ENCODE results near the gene LIMCH1.

The LIMCH1 gene

GRCh38 chr4:41572956-41573355 is 35.0 kb downstream of the LIMCH1 start:
- ATAC-seq, result no peak
- H3K4me1 Mint-ChIP-seq, result no peaks in the 10 kb centered on the region
- H3K4me3 Mint-ChIP-seq, result no peak overlapping the region

GRCh38 chr4:41573502-41574001 is 35.6 kb downstream of the LIMCH1 start:
- no peaks in the 10 kb centered on the region for H3K4me1 Mint-ChIP-seq
- DNase-seq (no peak), ATAC-seq (no peak)
- no peak overlapping the region for H3K27ac Mint-ChIP-seq
- no peaks in the 10 kb centered on the region for H3K27me3 Mint-ChIP-seq
- no peak overlapping the region for H3K4me3 Mint-ChIP-seq
- no peaks in the 10 kb centered on the region for H3K9me3 Mint-ChIP-seq

More at GRCh38 chr4:41572956-41573355, 35.0 kb downstream of the LIMCH1 start:
- Mint-ChIP-seq H3K9me3 (no peaks in the 10 kb centered on the region), H3K27ac (no peak overlapping the region), H3K27me3 (no peaks in the 10 kb centered on the region)
- no peak for DNase-seq

- H3K4me3 Mint-ChIP-seq, result no peak overlapping the region
Measured at GRCh38 chr4:41575207-41575606, 37.2 kb downstream of the LIMCH1 start.

GRCh38 chr4:41575665-41576064 is 37.7 kb downstream of the LIMCH1 start:
- DNase-seq (no peak), ATAC-seq (no peak)
- no peaks in the 10 kb centered on the region for H3K4me1 Mint-ChIP-seq
- no peak overlapping the region for H3K4me3 Mint-ChIP-seq
- H3K27me3 Mint-ChIP-seq, result no peaks in the 10 kb centered on the region
- H3K9me3 Mint-ChIP-seq, result no peaks in the 10 kb centered on the region
- no peak overlapping the region for H3K27ac Mint-ChIP-seq

More at GRCh38 chr4:41575207-41575606, 37.2 kb downstream of the LIMCH1 start:
- H3K4me1 Mint-ChIP-seq, result no peaks in the 10 kb centered on the region
- H3K9me3 Mint-ChIP-seq, result no peaks in the 10 kb centered on the region
- no peak for DNase-seq
- ATAC-seq, result no peak
- H3K27me3 Mint-ChIP-seq, result no peaks in the 10 kb centered on the region
- no peak overlapping the region for H3K27ac Mint-ChIP-seq

GRCh38 chr4:41579043-41579442 is 41.1 kb downstream of the LIMCH1 start:
- H3K27ac Mint-ChIP-seq, result no peak overlapping the region
- H3K4me1 Mint-ChIP-seq, result no peaks in the 10 kb centered on the region
- DNase-seq (no peak), ATAC-seq (no peak)
- H3K4me3 Mint-ChIP-seq, result no peak overlapping the region
- H3K9me3 Mint-ChIP-seq, result peaks cover 0 to 2% of the 10 kb centered on the region in 2 donors
- no peaks in the 10 kb centered on the region for H3K27me3 Mint-ChIP-seq

GRCh38 chr4:41579526-41579925 is 41.6 kb downstream of the LIMCH1 start:
- peaks cover 0 to 7% of the 10 kb centered on the region in 2 donors for H3K9me3 Mint-ChIP-seq
- H3K4me3 Mint-ChIP-seq, result no peak overlapping the region
- DNase-seq, result no peak
- no peaks in the 10 kb centered on the region for H3K27me3 Mint-ChIP-seq
- ATAC-seq, result no peak
- H3K27ac Mint-ChIP-seq, result peak overlapping the region in 1 of 2 donors; percentile 81
- H3K4me1 Mint-ChIP-seq, result no peaks in the 10 kb centered on the region

GRCh38 chr4:41580007-41580406 is 42.0 kb downstream of the LIMCH1 start:
- Mint-ChIP-seq H3K27me3 (no peaks in the 10 kb centered on the region), H3K9me3 (peaks cover 0 to 12% of the 10 kb centered on the region in 2 donors), H3K4me1 (no peaks in the 10 kb centered on the region), H3K27ac (peak overlapping the region in 1 of 2 donors; percentile 81), H3K4me3 (no peak overlapping the region)
- no peak for DNase-seq
- ATAC-seq, result no peak

GRCh38 chr4:41586675-41587225 is 48.8 kb downstream of the LIMCH1 start:
- Mint-ChIP-seq H3K27ac (no peak overlapping the region), H3K4me1 (no peaks in the 10 kb centered on the region), H3K27me3 (no peaks in the 10 kb centered on the region), H3K9me3 (peaks cover 0 to 16% of the 10 kb centered on the region in 2 donors), H3K4me3 (no peak overlapping the region)
- ATAC-seq, result no peak
- DNase-seq, result no peak

GRCh38 chr4:41587286-41587685 is 49.3 kb downstream of the LIMCH1 start:
- no peaks in the 10 kb centered on the region for H3K27me3 Mint-ChIP-seq
- no peaks in the 10 kb centered on the region for H3K4me1 Mint-ChIP-seq
- no peak overlapping the region for H3K27ac Mint-ChIP-seq
- DNase-seq, result no peak
- H3K4me3 Mint-ChIP-seq, result no peak overlapping the region
- H3K9me3 Mint-ChIP-seq, result peaks cover 0 to 16% of the 10 kb centered on the region in 2 donors
- no peak for ATAC-seq

GRCh38 chr4:41590591-41590990 is 52.6 kb downstream of the LIMCH1 start:
- no peaks in the 10 kb centered on the region for H3K9me3 Mint-ChIP-seq
- no peak for DNase-seq
- ATAC-seq, result no peak
- no peaks in the 10 kb centered on the region for H3K4me1 Mint-ChIP-seq
- no peak overlapping the region for H3K4me3 Mint-ChIP-seq
- no peaks in the 10 kb centered on the region for H3K27me3 Mint-ChIP-seq
- peak overlapping the region in 1 of 2 donors; percentile 18 for H3K27ac Mint-ChIP-seq

- H3K27ac Mint-ChIP-seq, result no peak overlapping the region
- no peak overlapping the region for H3K4me3 Mint-ChIP-seq
- DNase-seq (no peak), ATAC-seq (no peak)
- H3K9me3 Mint-ChIP-seq, result no peaks in the 10 kb centered on the region
- no peaks in the 10 kb centered on the region for H3K27me3 Mint-ChIP-seq
- no peaks in the 10 kb centered on the region for H3K4me1 Mint-ChIP-seq
Measured at GRCh38 chr4:41594432-41594831, 56.5 kb downstream of the LIMCH1 start.

- Mint-ChIP-seq H3K27ac (no peak overlapping the region), H3K27me3 (no peaks in the 10 kb centered on the region), H3K9me3 (peaks cover 0 to 6% of the 10 kb centered on the region in 2 donors), H3K4me3 (no peak overlapping the region), H3K4me1 (no peaks in the 10 kb centered on the region)
- DNase-seq (no peak), ATAC-seq (no peak)
Measured at GRCh38 chr4:41597494-41597893, 59.5 kb downstream of the LIMCH1 start.

- ATAC-seq (no peak), DNase-seq (no peak)
- Mint-ChIP-seq H3K9me3 (peaks cover 0 to 6% of the 10 kb centered on the region in 2 donors), H3K27ac (no peak overlapping the region), H3K4me1 (no peaks in the 10 kb centered on the region), H3K27me3 (no peaks in the 10 kb centered on the region), H3K4me3 (no peak overlapping the region)
Measured at GRCh38 chr4:41598580-41598979, 60.6 kb downstream of the LIMCH1 start.

GRCh38 chr4:41599192-41599786 is 61.3 kb downstream of the LIMCH1 start:
- H3K27ac Mint-ChIP-seq, result no peak overlapping the region
- ATAC-seq (no peak), DNase-seq (no peak)
- H3K9me3 Mint-ChIP-seq, result peaks cover 0 to 6% of the 10 kb centered on the region in 2 donors
- no peak overlapping the region for H3K4me3 Mint-ChIP-seq
- H3K27me3 Mint-ChIP-seq, result no peaks in the 10 kb centered on the region
- no peaks in the 10 kb centered on the region for H3K4me1 Mint-ChIP-seq

GRCh38 chr4:41600243-41600912 is 62.4 kb downstream of the LIMCH1 start:
- H3K4me3 Mint-ChIP-seq, result no peak overlapping the region
- H3K4me1 Mint-ChIP-seq, result no peaks in the 10 kb centered on the region
- ATAC-seq (no peak), DNase-seq (no peak)
- peaks cover 0 to 6% of the 10 kb centered on the region in 2 donors for H3K9me3 Mint-ChIP-seq
- no peak overlapping the region for H3K27ac Mint-ChIP-seq
- no peaks in the 10 kb centered on the region for H3K27me3 Mint-ChIP-seq

- Mint-ChIP-seq H3K27ac (peak overlapping the region in 1 of 2 donors; percentile 5), H3K4me1 (no peaks in the 10 kb centered on the region), H3K9me3 (peaks cover 0 to 6% of the 10 kb centered on the region in 2 donors), H3K4me3 (no peak overlapping the region), H3K27me3 (no peaks in the 10 kb centered on the region)
- ATAC-seq (no peak), DNase-seq (no peak)
Measured at GRCh38 chr4:41601025-41601424, 63.1 kb downstream of the LIMCH1 start.

Measured in stimulated activated naive CD8-positive, alpha-beta T cell treated with anti-CD3 and anti-CD28 coated beads, Interleukin-15, amount 100 ng/mL, for 72 hours (primary cell).